GM03348 (cell line): ENCODE data around the gene ACAP1.
"Not testable (repeated sequence)": the region's sequence is repeated elsewhere in the genome, so short reads cannot be mapped to it uniquely, and the experiment has no call there.

Experiments used
- DNase-seq: peaks from one replicate; pipeline ENCODE4 v3.0.0; 2012; ENCODE audit warnings: low spot score

ACAP1 gene

GRCh38 chr17:7329997-7330637 lies 6.2 kb upstream of the ACAP1 start:
- peak; percentile 92 for DNase-seq

GRCh38 chr17:7330638-7331015 lies 5.7 kb upstream of the ACAP1 start:
- no peak for DNase-seq

DNA sequence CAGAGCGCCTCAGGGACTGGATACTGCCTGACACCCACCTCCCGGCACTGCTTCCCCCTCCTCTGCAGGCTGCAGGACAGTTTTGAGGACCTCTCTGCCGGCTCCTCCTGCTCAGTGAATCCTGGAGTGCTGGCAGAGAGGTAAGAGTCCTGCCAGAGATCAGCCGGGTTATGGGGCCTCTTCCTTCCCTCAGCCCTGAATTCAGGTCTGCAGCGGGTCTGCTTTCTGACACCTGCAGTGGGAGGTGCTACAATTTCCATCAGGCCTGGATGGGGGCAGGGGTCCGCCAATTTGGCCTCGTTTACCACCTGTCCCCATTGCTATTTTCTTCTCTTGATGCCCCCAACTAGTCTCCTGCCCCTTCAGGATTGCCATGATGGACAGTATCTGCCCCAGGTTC lies 4.2 kb upstream of the ACAP1 start:
- no peak for DNase-seq

DNA sequence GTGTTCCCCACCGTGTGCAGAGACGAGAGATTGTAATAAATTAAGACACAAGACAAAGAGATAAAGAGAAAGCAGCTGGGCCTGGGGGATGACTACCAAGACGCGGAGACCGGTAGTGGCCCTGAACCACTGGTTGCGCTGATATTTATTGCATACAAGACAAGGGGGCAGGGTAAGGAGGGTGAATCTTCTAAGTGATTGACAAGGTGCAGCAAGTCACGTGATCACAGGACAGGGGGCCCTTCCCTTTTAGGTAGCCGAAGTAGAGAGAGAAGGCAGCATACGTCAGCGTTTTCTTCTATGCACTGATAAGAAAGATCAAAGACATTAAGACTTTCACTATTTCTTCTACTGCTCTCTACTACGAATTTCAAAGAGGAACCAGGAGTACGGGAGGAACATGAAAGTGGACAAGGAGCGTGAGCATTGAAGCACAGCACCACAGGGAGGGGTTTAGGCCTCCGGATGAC lies 3.7 kb upstream of the ACAP1 start:
- DNase-seq = not testable (repeated sequence)

- no peak for DNase-seq
Observed at GRCh38 chr17:7334938-7335538, 1.3 kb upstream of the ACAP1 start.

- DNase-seq = not testable (repeated sequence)
Observed at GRCh38 chr17:7335765-7336164, 564 bp upstream of the ACAP1 start.

- DNase-seq = not testable (repeated sequence)
Observed at GRCh38 chr17:7337600-7337999, 1.3 kb downstream of the ACAP1 start.

GRCh38 chr17:7340179-7340578 lies 3.9 kb downstream of the ACAP1 start:
- DNase-seq = no peak

DNA sequence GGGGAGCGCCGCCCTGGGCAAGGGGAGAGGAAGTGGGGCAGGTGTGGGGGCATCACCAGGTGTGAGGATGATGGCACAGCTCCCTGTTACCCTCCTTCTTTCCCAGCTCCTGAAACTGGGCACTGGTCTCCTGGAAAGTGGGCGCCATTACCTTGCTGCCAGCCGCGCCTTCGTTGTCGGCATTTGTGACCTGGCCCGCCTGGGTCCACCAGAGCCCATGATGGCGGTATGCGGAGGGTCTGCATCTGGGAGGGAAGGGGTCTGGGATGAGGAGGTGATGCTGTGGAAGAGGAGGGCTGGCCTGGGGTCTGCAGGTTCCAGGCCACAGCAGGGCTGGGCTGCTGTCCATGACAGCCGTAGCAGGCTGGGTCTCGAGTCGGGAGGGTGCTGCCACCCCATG lies 5.5 kb downstream of the ACAP1 start:
- no peak for DNase-seq

- DNase-seq = no peak
Observed at GRCh38 chr17:7343250-7343649, 6.9 kb downstream of the ACAP1 start.

GRCh38 chr17:7346761-7347614 lies 10.7 kb downstream of the ACAP1 start:
- no peak for DNase-seq

GRCh38 chr17:7347630-7348477 lies 11.5 kb downstream of the ACAP1 start:
- no peak for DNase-seq

DNA sequence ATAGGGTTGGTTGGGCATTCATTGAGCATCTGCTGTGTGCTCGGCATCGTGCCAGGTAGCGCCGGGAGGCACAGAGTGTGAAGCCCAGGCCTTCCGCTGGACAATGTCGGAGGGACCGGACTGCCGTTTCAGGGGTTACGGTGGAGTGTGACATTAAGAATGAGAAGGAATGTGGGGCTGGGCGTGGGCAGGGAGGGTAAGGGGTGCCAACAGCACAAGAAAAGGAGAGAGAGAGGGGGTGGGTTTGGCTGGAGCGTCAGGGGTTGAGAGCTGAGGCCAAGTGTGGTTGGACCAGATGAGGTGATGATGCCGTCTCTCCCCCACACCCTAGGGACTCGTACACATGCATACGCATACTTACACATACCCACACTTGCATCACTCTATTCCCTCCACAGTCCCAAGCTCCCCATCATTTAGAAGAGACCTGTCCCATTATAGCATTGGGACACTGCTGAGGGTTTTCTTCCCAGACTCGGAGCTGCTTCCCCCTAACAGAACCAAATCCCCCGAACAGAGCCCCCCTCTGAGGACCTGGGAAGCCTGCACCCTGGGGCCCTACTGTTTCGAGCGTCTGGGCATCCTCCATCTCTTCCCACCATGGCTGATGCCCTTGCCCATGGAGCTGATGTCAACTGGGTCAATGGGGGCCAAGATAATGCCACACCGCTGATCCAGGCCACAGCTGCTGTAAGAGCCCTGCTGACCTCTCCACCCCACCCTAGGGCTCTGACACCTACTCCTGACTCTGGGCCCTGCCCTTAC lies 12.3 kb downstream of the ACAP1 start:
- peak; percentile 57 for DNase-seq

DNA sequence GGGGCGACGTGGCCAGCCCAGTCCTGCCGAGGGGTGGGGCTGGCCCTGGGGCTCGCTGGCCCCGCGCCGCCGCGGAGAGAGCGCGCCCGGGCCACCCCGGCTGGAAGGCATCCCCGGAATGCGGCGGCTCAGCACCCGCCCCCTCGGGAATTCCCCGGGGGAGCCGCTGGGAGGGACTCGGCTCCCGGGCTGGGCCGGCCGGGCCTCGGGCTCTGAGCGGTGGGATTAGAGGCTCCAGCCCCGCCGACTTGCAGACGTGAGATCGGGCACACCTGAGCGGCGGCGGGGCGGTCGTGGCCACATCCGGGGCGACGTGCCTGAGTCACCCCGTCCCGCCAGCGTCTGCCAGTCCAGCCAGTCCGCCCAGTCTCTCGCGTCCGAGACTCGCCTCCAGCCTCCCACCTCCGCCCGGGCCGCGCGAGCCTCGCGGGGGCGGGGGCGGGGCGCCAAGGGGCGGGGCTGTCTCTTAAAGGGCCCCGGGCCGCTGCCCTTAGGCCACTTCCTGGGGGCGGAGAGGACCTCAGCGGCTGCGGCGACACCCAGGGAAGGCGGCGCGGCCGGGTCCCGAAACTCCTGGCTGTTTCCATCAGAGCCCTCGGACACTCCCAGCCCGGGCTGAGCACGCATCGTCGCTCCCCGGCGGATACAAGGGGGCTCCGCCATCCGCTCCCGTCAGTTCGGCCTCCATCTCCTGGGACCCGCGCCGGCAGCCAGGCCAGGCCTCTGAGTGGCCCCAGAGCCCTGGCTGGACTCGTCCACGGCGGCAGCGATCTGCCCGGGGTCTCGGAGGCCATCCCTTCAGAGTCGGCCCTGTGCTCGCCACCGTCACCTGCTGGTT lies 15.6 kb downstream of the ACAP1 start, which contains the start of gene KCTD11:
Gene KCTD11, plus strand, starts transcription at position 498 of the 838 bp plus-strand sequence.
- DNase-seq = peak; percentile 98

DNA sequence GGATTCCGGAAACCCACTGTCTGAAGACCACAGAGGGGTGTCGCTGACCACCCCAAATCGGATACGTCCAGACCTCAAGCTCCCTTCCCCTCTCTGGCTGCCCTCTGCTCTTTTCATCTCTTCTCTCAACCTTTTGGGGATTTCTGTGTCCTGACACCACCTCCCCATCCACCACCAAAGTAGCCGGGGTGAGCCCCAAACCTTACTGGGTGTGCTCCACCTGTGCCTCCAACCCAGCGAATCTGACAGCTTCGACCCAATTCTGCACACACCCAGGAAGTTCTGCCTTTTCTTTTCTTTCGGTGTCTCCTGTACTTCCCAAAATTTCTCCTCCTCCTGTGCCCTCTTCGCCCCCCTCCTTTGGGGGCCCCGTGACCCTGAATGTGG lies 16.2 kb downstream of the ACAP1 start:
- DNase-seq = no peak

DNA sequence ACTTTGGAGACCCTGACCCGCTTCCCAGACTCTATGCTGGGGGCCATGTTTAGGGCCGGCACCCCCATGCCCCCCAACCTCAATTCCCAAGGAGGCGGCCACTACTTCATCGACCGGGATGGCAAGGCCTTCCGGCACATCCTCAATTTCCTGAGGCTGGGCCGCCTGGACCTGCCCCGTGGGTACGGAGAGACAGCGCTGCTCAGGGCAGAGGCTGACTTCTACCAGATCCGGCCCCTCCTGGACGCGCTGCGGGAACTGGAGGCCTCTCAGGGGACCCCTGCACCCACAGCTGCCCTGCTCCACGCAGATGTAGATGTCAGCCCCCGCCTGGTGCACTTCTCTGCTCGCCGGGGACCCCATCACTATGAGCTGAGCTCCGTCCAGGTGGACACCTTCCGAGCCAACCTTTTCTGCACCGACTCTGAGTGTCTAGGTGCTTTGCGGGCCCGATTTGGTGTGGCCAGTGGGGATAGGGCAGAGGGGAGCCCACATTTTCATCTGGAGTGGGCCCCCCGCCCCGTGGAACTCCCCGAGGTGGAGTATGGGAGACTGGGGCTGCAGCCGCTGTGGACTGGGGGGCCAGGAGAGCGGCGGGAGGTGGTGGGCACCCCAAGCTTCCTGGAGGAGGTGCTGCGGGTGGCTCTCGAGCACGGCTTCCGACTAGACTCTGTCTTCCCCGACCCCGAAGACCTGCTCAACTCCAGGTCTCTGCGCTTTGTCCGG lies 16.7 kb downstream of the ACAP1 start:
- no peak for DNase-seq

- no peak for DNase-seq
Observed at GRCh38 chr17:7354262-7354843, 18.0 kb downstream of the ACAP1 start.

- DNase-seq = peak; percentile 41
Observed at GRCh38 chr17:7355053-7355452, 18.7 kb downstream of the ACAP1 start, which contains the start of gene TMEM95. Gene TMEM95, plus strand, starts transcription at chr17:7355156. Its CDS starts 49 bp downstream, at chr17:7355205.

DNA sequence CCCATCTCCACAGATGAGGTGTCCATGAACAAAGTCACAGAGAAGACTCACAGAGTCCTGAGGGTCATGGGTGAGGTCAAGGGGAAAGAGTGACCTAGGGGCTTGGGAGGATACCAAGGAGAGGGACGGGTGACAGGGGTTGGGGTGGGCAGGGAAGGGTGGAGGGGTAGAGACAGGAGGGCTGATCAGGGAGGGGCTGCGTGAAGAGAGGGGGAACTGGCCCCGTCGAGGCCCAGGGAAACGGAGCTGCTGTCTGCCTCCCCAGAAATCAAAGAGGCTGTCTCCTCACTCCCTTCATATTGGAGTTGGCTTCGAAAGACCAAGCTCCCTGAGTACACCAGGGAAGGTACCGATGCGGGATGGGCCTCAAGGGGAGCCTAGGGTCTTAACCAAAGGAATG lies 19.2 kb downstream of the ACAP1 start:
- no peak for DNase-seq
